Activated T-cell treated with anti-CD3 and anti-CD28 coated beads, Interleukin-2, amount 50 U/mL, for 4 hours (primary cell): ENCODE results near the gene ZNF485. TPM values are rescaled to one million over a fixed set of nuclear protein-coding genes. Genes with fewer than 3 reads are reported as not detected.
"Not testable (repeated sequence)": the region's sequence is repeated elsewhere in the genome, so short reads cannot be mapped to it uniquely, and the experiment has no call there.

ENCODE experiments used
- ATAC-seq, 2 donors: fragments of 200-7000 bp; cut with Tn5 transposase; one replicate each; pipeline ENCODE4 v1.10.0; 2021
- DNase-seq: peaks from one replicate; pipeline ENCODE4 v3.0.0-alpha.2; 2020
- H3K27me3 Mint-ChIP-seq: one replicate; pipeline ENCODE4 v1.8.0; 2021; ENCODE audit warnings: low read depth, mixed read lengths
- H3K36me3 Mint-ChIP-seq: one replicate; pipeline ENCODE4 v1.8.0; 2022; ENCODE audit warnings: mixed read lengths; ENCODE audit not compliant: insufficient read depth
- H3K4me1 Mint-ChIP-seq: one replicate; pipeline ENCODE4 v1.8.0; 2021; ENCODE audit warnings: low read depth, mixed read lengths
- H3K4me3 Mint-ChIP-seq: one replicate; pipeline ENCODE4 v1.8.0; 2021; ENCODE audit warnings: mild to moderate bottlenecking, moderate library complexity, mixed read lengths
- H3K9me3 Mint-ChIP-seq: one replicate; pipeline ENCODE4 v1.8.0; 2021; ENCODE audit warnings: mixed read lengths
- total RNA-seq, 3 donors: library from RNA; stranded (reverse); gene quantifications; one replicate each; pipeline ENCODE4 v1.2.1, GENCODE V29; 2021

Gene ZNF485
- total RNA-seq, 3 donors from 2014 or later: 7.7 to 10.1 (median 8.0) TPM

GRCh38 chr10:43627942-43628341, 21.7 kb downstream of the ZNF485 start:
- DNase-seq: no peak
- Mint-ChIP-seq H3K9me3 (peaks cover 9% of the 10 kb centered on the region), H3K27me3 (no peaks in the 10 kb centered on the region)

GRCh38 chr10:43628956-43629355, 22.7 kb downstream of the ZNF485 start:
- H3K27me3 Mint-ChIP-seq: no peaks in the 10 kb centered on the region
- peaks cover 3% of the 10 kb centered on the region for H3K36me3 Mint-ChIP-seq
- ATAC-seq: no peak

More at GRCh38 chr10:43627942-43628341, 21.7 kb downstream of the ZNF485 start:
- ATAC-seq: no peak
- Mint-ChIP-seq H3K36me3 (peaks cover 2% of the 10 kb centered on the region), H3K4me3 (no peak overlapping the region), H3K4me1 (peaks cover 9% of the 10 kb centered on the region)

GRCh38 chr10:43635816-43636215, 29.6 kb downstream of the ZNF485 start:
- H3K4me1 Mint-ChIP-seq, DNase-seq, ATAC-seq, H3K36me3 Mint-ChIP-seq, H3K4me3 Mint-ChIP-seq, H3K27me3 Mint-ChIP-seq: not testable (repeated sequence)
- H3K9me3 Mint-ChIP-seq: peaks cover 51% of the 10 kb centered on the region

More at GRCh38 chr10:43628956-43629355, 22.7 kb downstream of the ZNF485 start:
- Mint-ChIP-seq H3K9me3 (peaks cover 5% of the 10 kb centered on the region), H3K4me3 (no peak overlapping the region), H3K4me1 (no peaks in the 10 kb centered on the region)
- DNase-seq: no peak

GRCh38 chr10:43640603-43641002, 34.4 kb downstream of the ZNF485 start:
- H3K4me1 Mint-ChIP-seq: no peaks in the 10 kb centered on the region
- ATAC-seq (no peak), DNase-seq (no peak)
- H3K27me3 Mint-ChIP-seq: no peaks in the 10 kb centered on the region
- no peak overlapping the region for H3K4me3 Mint-ChIP-seq
- H3K36me3 Mint-ChIP-seq: peaks cover 20% of the 10 kb centered on the region
- peaks cover 52% of the 10 kb centered on the region for H3K9me3 Mint-ChIP-seq

- H3K9me3 Mint-ChIP-seq: peaks cover 36% of the 10 kb centered on the region
- ATAC-seq (no peak), DNase-seq (no peak)
- no peaks in the 10 kb centered on the region for H3K27me3 Mint-ChIP-seq
- peaks cover 37% of the 10 kb centered on the region for H3K36me3 Mint-ChIP-seq
- no peak overlapping the region for H3K4me3 Mint-ChIP-seq
- peaks cover 14% of the 10 kb centered on the region for H3K4me1 Mint-ChIP-seq
These were observed 38.0 kb downstream of the ZNF485 start for GRCh38 chr10:43644252-43644651.

GRCh38 chr10:43645866-43646265, 39.6 kb downstream of the ZNF485 start:
- DNase-seq (no peak), ATAC-seq (no peak)
- Mint-ChIP-seq H3K27me3 (no peaks in the 10 kb centered on the region), H3K4me1 (peaks cover 16% of the 10 kb centered on the region), H3K4me3 (no peak overlapping the region), H3K9me3 (peaks cover 27% of the 10 kb centered on the region), H3K36me3 (peaks cover 37% of the 10 kb centered on the region)

- Mint-ChIP-seq H3K27me3 (no peaks in the 10 kb centered on the region), H3K4me1 (peaks cover 16% of the 10 kb centered on the region), H3K9me3 (peaks cover 27% of the 10 kb centered on the region), H3K36me3 (peaks cover 37% of the 10 kb centered on the region), H3K4me3 (peak overlapping the region; percentile 91)
- ATAC-seq (no peak), DNase-seq (no peak)
These were observed 41.3 kb downstream of the ZNF485 start for GRCh38 chr10:43647576-43647975.

GRCh38 chr10:43648095-43648397, 41.8 kb downstream of the ZNF485 start:
- H3K36me3 Mint-ChIP-seq: peaks cover 35% of the 10 kb centered on the region
- DNase-seq: no peak
- peaks cover 27% of the 10 kb centered on the region for H3K9me3 Mint-ChIP-seq
- no peaks in the 10 kb centered on the region for H3K27me3 Mint-ChIP-seq
- H3K4me3 Mint-ChIP-seq: peak overlapping the region; percentile 91
- H3K4me1 Mint-ChIP-seq: peaks cover 16% of the 10 kb centered on the region
- no peak for ATAC-seq

GRCh38 chr10:43648398-43649184, 42.4 kb downstream of the ZNF485 start, which contains the start of gene ZNF32:
Gene ZNF32 (minus strand): TSS chr10:43648881. CDS start chr10:43646133, 2,748 bp downstream.
- DNase-seq (peak; percentile 75), ATAC-seq (peak; percentile 99)
- peaks cover 30% of the 10 kb centered on the region for H3K36me3 Mint-ChIP-seq
- H3K9me3 Mint-ChIP-seq: peaks cover 22% of the 10 kb centered on the region
- H3K4me3 Mint-ChIP-seq: peak within 1 kb of the TSS; percentile 91
- H3K27me3 Mint-ChIP-seq: peaks cover 2% of the 10 kb centered on the region
- H3K4me1 Mint-ChIP-seq: peaks cover 16% of the 10 kb centered on the region

- no peak for DNase-seq
- ATAC-seq: no peak
- H3K36me3 Mint-ChIP-seq: peaks cover 28% of the 10 kb centered on the region
- H3K9me3 Mint-ChIP-seq: peaks cover 22% of the 10 kb centered on the region
- peaks cover 16% of the 10 kb centered on the region for H3K4me1 Mint-ChIP-seq
- peak overlapping the region; percentile 91 for H3K4me3 Mint-ChIP-seq
- H3K27me3 Mint-ChIP-seq: peaks cover 5% of the 10 kb centered on the region
These were observed 42.9 kb downstream of the ZNF485 start for GRCh38 chr10:43649185-43649523.

- H3K27me3 Mint-ChIP-seq: peaks cover 16% of the 10 kb centered on the region
- H3K4me1 Mint-ChIP-seq: peaks cover 7% of the 10 kb centered on the region
- no peak overlapping the region for H3K4me3 Mint-ChIP-seq
- DNase-seq (no peak), ATAC-seq (no peak)
- no peaks in the 10 kb centered on the region for H3K36me3 Mint-ChIP-seq
- H3K9me3 Mint-ChIP-seq: no peaks in the 10 kb centered on the region
These were observed 47.5 kb downstream of the ZNF485 start for GRCh38 chr10:43653746-43654145.

GRCh38 chr10:43655311-43655710, 49.1 kb downstream of the ZNF485 start:
- DNase-seq: no peak
- H3K9me3 Mint-ChIP-seq: no peaks in the 10 kb centered on the region
- ATAC-seq: no peak
- H3K36me3 Mint-ChIP-seq: no peaks in the 10 kb centered on the region
- no peak overlapping the region for H3K4me3 Mint-ChIP-seq
- no peaks in the 10 kb centered on the region for H3K4me1 Mint-ChIP-seq
- H3K27me3 Mint-ChIP-seq: peaks cover 16% of the 10 kb centered on the region

- DNase-seq: no peak
- H3K4me1 Mint-ChIP-seq: no peaks in the 10 kb centered on the region
- peaks cover 5% of the 10 kb centered on the region for H3K9me3 Mint-ChIP-seq
- H3K36me3 Mint-ChIP-seq: no peaks in the 10 kb centered on the region
- peaks cover 16% of the 10 kb centered on the region for H3K27me3 Mint-ChIP-seq
- no peak for ATAC-seq
- no peak overlapping the region for H3K4me3 Mint-ChIP-seq
These were observed 52.0 kb downstream of the ZNF485 start for GRCh38 chr10:43658227-43658626.

GRCh38 chr10:43665054-43665453, 58.8 kb downstream of the ZNF485 start:
- DNase-seq: no peak
- Mint-ChIP-seq H3K4me3 (no peak overlapping the region), H3K9me3 (peaks cover 7% of the 10 kb centered on the region), H3K27me3 (peaks cover 26% of the 10 kb centered on the region), H3K4me1 (peaks cover 4% of the 10 kb centered on the region), H3K36me3 (no peaks in the 10 kb centered on the region)
- no peak for ATAC-seq

- peaks cover 33% of the 10 kb centered on the region for H3K27me3 Mint-ChIP-seq
- peaks cover 7% of the 10 kb centered on the region for H3K9me3 Mint-ChIP-seq
- H3K4me3 Mint-ChIP-seq: no peak overlapping the region
- ATAC-seq (no peak), DNase-seq (no peak)
- H3K4me1 Mint-ChIP-seq: peaks cover 5% of the 10 kb centered on the region
- no peaks in the 10 kb centered on the region for H3K36me3 Mint-ChIP-seq
These were observed 60.3 kb downstream of the ZNF485 start for GRCh38 chr10:43666552-43666951.
